Stimulated activated memory B cell treated with anti-CD40 and anti-IgM and Interleukin-4, amounts not matched to agents 10 μg/mL and 1 μg/mL and 100 μg/mL, for 72 hours (primary cell): Measurements from ENCODE around the gene RUBCN.
"Not testable (repeated sequence)": the region's sequence is repeated elsewhere in the genome, so short reads cannot be mapped to it uniquely, and the experiment has no call there.

Source experiments
- ATAC-seq: fragments of 150-1000 bp; cut with Tn5 transposase; 2 replicates; pipeline ENCODE4 v1.10.0; 2021
- H3K27ac Mint-ChIP-seq: one replicate; pipeline ENCODE4 v1.8.0; 2022; ENCODE audit warnings: mild to moderate bottlenecking, mixed read lengths
- H3K27me3 Mint-ChIP-seq: one replicate; pipeline ENCODE4 v1.8.0; 2022; ENCODE audit warnings: mixed read lengths
- H3K36me3 Mint-ChIP-seq: one replicate; pipeline ENCODE4 v1.8.0; 2022; ENCODE audit warnings: mixed read lengths
- H3K4me1 Mint-ChIP-seq: one replicate; pipeline ENCODE4 v1.8.0; 2022; ENCODE audit warnings: mixed read lengths
- H3K4me3 Mint-ChIP-seq: one replicate; pipeline ENCODE4 v1.8.0; 2022; ENCODE audit warnings: mild to moderate bottlenecking, moderate library complexity, mixed read lengths
- H3K9me3 Mint-ChIP-seq: one replicate; pipeline ENCODE4 v1.8.0; 2022; ENCODE audit warnings: mixed read lengths

The RUBCN gene

GRCh38 chr3:197630766-197631165 is 105.9 kb downstream of the RUBCN start:
- H3K36me3 Mint-ChIP-seq, H3K4me3 Mint-ChIP-seq, H3K27ac Mint-ChIP-seq, ATAC-seq, H3K4me1 Mint-ChIP-seq, H3K27me3 Mint-ChIP-seq, H3K9me3 Mint-ChIP-seq: not testable (repeated sequence)

DNA sequence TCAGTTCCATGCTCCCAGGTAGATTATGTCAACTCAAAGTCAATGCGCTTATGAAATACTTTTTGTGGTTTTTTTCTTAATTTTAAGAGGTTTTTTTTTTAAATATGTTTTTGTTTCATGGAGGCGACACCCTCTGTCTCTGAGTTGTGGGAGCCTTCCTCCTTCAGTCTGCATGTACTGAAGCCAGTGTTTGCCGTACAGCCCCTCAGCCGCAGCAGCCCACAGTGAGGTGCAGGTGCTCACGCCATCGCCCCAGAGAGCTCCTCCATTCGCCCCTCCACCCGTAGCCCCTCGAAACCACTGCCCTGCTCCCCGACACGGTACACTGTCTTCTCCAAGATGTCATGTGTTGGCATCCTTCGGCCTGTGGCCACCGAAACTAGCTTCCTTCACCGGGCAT is 107.4 kb downstream of the RUBCN start:
- not testable (repeated sequence) for ATAC-seq, H3K4me1 Mint-ChIP-seq, H3K4me3 Mint-ChIP-seq, H3K27ac Mint-ChIP-seq, H3K27me3 Mint-ChIP-seq, H3K9me3 Mint-ChIP-seq, H3K36me3 Mint-ChIP-seq

- H3K4me1 Mint-ChIP-seq, result not testable (repeated sequence)
Measured at GRCh38 chr3:197627772-197628523, 108.8 kb downstream of the RUBCN start.

DNA sequence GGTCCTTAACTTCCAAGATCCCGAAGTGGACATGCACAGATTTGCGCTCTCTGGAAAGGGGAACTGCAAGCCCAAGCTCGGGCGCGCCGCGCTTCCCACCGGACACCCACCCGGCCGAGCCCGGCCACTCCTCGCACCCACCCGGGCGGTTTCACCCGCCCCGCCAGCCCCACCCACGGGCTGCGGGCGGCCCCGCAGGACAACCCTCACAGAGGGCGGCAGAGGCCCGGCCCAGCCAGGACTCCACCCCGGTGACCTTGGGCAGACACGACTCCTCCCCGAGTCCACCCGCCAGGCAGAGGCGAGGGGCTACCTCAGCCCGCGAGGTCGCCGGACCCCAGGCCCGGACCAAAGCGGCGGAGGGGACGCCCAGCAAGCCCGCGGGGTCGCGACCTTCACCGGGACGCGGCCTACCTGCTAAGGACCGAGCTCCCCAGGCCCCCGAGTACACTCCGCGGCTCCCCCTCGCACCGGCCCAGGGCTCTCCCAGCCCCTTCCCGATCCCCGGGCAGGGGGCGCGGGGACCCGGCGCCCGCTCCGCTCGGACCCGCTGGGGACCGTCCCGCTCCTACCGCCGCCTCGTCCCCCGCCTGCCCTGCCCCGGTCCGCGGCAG is 109.4 kb downstream of the RUBCN start:
- peak overlapping the region; percentile 83 for H3K4me3 Mint-ChIP-seq
- not testable (repeated sequence) for H3K4me1 Mint-ChIP-seq, H3K9me3 Mint-ChIP-seq, H3K36me3 Mint-ChIP-seq, H3K27me3 Mint-ChIP-seq
- H3K27ac Mint-ChIP-seq, result peak overlapping the region; percentile 83
- peak; percentile 83 for ATAC-seq

More at GRCh38 chr3:197627772-197628523, 108.8 kb downstream of the RUBCN start:
- ATAC-seq, result peak; percentile 88
- H3K27me3 Mint-ChIP-seq, H3K36me3 Mint-ChIP-seq, H3K9me3 Mint-ChIP-seq: not testable (repeated sequence)
- Mint-ChIP-seq H3K4me3 (peak overlapping the region; percentile 83), H3K27ac (peak overlapping the region; percentile 83)

GRCh38 chr3:197626404-197627157 is 110.1 kb downstream of the RUBCN start:
- H3K4me3 Mint-ChIP-seq, result peak overlapping the region; percentile 76
- ATAC-seq, result peak; percentile 31
- H3K27ac Mint-ChIP-seq, H3K9me3 Mint-ChIP-seq, H3K36me3 Mint-ChIP-seq, H3K4me1 Mint-ChIP-seq, H3K27me3 Mint-ChIP-seq: not testable (repeated sequence)

DNA sequence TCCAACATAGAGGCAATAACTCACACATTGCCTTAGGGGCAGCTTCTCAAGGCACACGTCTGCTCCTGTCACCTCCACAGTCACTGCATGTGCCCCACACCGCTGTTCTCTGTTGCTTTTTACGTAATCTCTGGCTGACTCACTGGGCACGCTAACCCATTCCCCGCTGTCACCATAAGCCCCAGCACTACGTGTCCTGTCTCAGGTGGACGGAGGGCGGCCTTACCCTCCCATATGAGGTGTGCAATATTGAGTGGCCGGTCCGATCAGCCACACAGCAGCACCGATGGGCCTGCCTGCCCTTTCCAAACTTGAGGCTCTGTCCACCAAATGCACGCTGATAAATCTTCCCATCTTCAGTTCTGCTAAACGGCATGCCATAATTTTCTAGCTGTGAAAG is 115.2 kb downstream of the RUBCN start:
- not testable (repeated sequence) for ATAC-seq, H3K9me3 Mint-ChIP-seq, H3K4me3 Mint-ChIP-seq, H3K27me3 Mint-ChIP-seq, H3K27ac Mint-ChIP-seq, H3K4me1 Mint-ChIP-seq
- peaks cover 43% of the 10 kb centered on the region for H3K36me3 Mint-ChIP-seq
